ENCODE data around the gene ZNF346.

Gene ZNF346

DNA sequence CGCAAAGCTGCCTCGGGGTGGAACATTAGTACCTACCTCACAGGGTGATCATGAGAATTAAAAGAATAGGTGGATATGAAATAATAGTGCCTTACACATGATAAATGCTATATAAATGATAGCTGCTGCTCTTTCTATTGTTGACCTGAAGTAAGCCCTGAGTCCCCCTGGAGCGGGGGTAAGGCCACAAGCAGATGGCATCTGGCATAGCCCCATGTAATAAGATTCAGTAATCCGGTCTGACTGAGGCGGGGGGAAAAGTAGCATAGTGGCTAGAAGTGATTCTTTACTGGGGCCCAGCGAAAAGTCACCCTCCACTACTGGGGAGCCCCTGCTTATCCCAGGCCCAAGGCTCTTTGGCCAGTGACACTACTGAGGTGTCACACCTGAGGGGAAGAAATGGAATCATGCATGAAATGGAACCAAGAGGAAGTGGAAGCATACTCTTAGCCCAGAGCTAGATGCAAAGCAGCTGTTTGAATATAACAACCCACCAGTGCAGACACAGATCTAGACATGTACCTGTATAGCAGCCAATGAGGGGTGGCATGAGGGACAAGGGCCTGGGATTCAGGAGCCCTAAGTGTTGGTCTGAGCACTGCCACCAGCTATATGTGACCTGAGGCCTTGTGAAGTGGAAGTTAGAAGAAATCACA, 48.2 kb downstream of the ZNF346 start:
- DNase-seq = no peak

DNA sequence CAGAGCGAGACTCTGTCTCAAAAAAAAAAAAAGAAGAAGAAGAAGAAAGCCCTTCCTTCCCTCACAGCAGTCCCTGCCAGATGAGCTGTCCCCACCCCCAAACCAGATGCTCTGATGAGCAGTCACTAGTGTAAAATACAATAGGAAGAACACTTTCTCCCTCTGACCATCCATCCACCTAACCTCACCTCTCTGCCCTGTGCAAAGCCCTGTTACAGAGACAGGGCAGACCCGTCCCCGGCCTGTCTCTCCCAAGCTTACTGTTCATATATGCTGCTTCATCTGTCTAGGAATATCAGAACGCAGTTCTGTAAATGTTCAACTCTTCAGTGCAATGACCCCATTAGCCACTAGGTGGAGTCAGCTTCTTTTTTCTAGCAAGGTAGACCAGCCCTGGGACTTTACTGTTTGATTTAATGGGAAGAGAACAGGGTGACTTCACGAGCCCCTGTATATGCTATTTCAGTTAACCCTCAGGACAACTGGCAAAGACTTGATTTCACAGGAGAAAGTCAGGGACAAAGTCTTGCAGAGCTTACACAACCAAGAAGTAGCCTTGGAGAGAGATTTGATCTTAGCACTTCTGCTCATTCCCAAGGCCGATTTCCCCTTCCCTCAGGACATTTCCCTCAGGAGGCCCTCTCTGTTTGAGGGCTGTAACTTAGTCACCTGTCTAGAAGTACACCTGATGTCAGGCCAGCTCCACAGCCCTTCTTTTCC, 49.3 kb downstream of the ZNF346 start:
- DNase-seq = peak; percentile 17 to 57

GRCh38 chr5:177077335-177077734, 54.8 kb downstream of the ZNF346 start:
- DNase-seq = no peak

DNA sequence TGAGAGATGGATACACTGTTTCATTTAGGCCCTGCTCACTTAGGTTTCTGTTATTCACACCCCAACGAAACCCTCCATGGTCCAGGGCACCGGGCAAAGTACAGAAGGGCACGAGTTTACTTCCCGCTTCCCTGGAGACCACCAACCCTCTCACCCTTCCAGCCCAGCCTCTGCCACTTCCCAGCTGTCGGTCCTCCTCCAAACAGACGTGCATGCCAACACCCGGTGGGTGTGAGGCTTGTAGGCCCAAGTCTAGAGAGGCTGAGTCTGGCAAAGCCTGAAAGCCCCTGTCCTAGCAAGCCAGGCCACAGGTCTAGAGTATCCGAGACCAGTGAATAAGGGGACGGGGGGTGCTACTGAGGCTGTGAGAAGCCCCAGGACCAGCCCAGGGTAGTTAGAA, 57.1 kb downstream of the ZNF346 start:
- no peak for DNase-seq

DNA sequence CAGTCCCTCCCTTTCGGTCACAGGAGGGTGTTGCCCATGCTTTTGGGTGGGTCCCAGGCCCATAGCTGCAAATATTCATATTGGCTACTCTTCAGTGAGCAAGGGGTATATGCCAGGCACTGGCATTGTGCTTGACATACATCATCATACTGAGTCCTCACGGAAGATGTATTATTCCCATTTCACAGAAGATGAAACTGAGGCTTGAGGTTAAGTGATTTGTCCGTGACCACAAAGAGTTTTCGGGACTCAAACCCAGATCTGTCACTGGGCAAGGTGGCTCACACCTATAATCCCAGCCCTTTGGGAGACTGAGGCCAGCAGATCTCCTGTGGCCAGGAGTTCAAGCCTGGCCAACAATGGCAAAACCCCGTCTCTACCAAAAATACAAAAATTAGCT, 57.8 kb downstream of the ZNF346 start:
- DNase-seq = no peak

GRCh38 chr5:177081859-177082258, 59.4 kb downstream of the ZNF346 start:
- no peak for DNase-seq

GRCh38 chr5:177083357-177083756, 60.9 kb downstream of the ZNF346 start:
- no peak for DNase-seq

DNA sequence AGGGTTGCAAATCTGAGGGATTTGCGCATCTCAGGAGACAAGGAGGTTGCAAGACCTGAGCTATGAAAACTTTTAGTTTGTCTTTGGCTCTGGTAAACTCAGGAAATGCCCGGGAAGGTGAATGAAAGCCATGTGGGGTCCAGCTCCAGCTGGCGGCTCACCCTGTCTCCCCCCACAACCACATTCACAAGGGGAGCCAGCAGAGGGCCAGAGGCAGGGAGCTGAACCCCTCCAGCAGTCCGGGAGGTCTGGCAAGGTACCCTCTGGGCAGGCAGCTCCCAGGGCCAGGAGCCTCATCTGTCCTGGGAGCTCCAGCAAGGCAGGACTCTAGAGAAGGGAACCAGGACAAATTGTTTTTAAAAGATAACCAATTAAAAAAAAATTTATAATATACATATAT, 61.7 kb downstream of the ZNF346 start:
- DNase-seq = no peak

- no peak for DNase-seq
These were observed 63.6 kb downstream of the ZNF346 start for GRCh38 chr5:177085985-177086653.

DNA sequence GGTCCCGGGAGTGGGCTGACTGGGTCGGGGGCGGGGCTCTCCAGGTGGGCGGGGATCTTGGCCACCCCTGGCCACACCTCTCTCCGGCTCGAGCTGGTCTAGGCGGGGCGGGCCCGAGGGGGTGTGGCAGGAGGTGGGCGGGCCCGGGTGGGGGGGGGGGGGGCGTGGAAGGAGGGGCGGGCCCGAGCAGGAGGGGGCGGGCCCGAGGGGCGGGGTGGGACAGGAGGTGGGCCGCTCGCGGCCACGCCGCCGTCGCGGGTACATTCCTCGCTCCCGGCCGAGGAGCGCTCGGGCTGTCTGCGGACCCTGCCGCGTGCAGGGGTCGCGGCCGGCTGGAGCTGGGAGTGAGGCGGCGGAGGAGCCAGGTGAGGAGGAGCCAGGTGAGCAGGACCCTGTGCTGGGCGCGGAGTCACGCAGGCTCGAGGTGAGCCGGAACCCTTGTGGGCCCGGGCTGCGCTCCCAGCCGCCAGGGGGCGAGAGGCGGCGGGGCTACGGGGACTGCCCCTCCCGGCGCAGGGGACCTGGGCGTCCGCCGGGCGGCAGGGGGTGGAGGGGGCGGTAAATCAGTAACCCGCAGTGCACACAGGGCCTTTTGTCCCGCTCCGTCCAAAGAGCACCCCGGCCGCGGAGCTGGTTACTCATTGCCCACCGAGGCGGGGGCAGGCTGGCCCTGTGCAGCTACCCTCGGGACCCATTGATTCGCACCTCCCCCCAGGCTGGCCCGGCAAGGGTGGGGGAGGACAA, 64.3 kb downstream of the ZNF346 start, which contains the start of gene FGFR4:
Gene FGFR4 (plus strand): TSS at position 262 of the 744 bp plus-strand sequence. CDS start 2,688 bp downstream, outside the sequence.
- DNase-seq = peak; percentile 28 to 55

- DNase-seq = no peak
These were observed 65.0 kb downstream of the ZNF346 start for GRCh38 chr5:177087398-177088005.

GRCh38 chr5:177089127-177089526, 66.6 kb downstream of the ZNF346 start:
- DNase-seq = no peak

- no peak for DNase-seq
These were observed 67.5 kb downstream of the ZNF346 start for GRCh38 chr5:177089825-177090641.

- DNase-seq = no peak
These were observed 68.3 kb downstream of the ZNF346 start for GRCh38 chr5:177090813-177091212.

- DNase-seq = no peak
These were observed 68.7 kb downstream of the ZNF346 start for GRCh38 chr5:177091232-177091631.

- no peak for DNase-seq
These were observed 69.9 kb downstream of the ZNF346 start for GRCh38 chr5:177092178-177093081.

DNA sequence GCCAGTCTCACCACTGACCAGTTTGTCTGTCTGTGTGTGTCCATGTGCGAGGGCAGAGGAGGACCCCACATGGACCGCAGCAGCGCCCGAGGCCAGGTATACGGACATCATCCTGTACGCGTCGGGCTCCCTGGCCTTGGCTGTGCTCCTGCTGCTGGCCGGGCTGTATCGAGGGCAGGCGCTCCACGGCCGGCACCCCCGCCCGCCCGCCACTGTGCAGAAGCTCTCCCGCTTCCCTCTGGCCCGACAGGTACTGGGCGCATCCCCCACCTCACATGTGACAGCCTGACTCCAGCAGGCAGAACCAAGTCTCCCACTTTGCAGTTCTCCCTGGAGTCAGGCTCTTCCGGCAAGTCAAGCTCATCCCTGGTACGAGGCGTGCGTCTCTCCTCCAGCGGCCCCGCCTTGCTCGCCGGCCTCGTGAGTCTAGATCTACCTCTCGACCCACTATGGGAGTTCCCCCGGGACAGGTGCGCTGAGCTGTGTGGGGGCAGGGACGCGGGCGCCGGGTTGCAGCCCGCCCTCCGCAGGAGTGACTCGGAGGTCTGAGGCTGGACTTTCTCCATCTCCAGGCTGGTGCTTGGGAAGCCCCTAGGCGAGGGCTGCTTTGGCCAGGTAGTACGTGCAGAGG, 70.7 kb downstream of the ZNF346 start:
- DNase-seq = no peak

DNA sequence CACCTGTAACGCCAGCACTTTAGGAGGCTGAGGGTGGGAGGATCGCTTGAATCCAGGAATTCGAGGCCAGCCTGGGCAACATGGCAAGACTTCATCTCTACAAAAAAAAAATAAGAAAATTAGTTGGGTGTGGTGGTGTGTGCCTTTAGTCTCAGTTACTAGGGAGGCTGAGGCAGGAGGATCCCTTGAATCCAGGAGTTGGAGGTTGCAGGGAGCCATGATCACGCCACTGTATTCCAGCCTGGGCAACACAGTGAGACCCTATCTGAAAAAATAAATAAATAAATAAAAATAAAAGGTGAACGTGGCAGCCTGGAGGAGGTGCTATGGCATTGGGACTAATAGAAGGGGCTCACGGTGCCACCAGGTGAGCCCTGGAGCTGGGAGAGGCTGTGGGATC, 71.3 kb downstream of the ZNF346 start:
- no peak for DNase-seq

GRCh38 chr5:177094224-177095087, 72.0 kb downstream of the ZNF346 start:
- no peak for DNase-seq

Measured in NCI-H1930 (cell line).